Measurements from ENCODE around the gene FLNB.

The FLNB gene

GRCh38 chr3:58153371-58153770, 145.1 kb downstream of the FLNB start:
- no peaks in the 10 kb centered on the region for H3K4me1 ChIP-seq (ENCODE audit: control insufficient read depth, insufficient read depth, low read length)
- TF ChIP-seq KLF10 (tag by site-specific recombination; IDR thresholded peaks at IDR 0.05) (no peak), SCRT1 (tag by site-specific recombination; IDR thresholded peaks at IDR 0.05; ENCODE audit: borderline replicate concordance) (no peak), ZNF555 (tag by site-specific recombination; conservative IDR thresholded peaks at IDR 0.05) (no peak), ZSCAN16 (tag by site-specific recombination; IDR thresholded peaks at IDR 0.05) (no peak), ZEB2 (tag by site-specific recombination; IDR thresholded peaks at IDR 0.05) (no peak), ZNF138 (tag by site-specific recombination; IDR thresholded peaks at IDR 0.05; ENCODE audit: borderline replicate concordance) (no peak), ZNF513 (tag by site-specific recombination; IDR thresholded peaks at IDR 0.05) (no peak), PRDM6 (tag by site-specific recombination; IDR thresholded peaks at IDR 0.05) (no peak), ZNF239 (tag by site-specific recombination; IDR thresholded peaks at IDR 0.05) (no peak), ZNF37A (tag by site-specific recombination; IDR thresholded peaks at IDR 0.05) (no peak), ZNF202 (tag by site-specific recombination; IDR thresholded peaks at IDR 0.05; ENCODE audit: borderline replicate concordance) (no peak), WT1 (tag by site-specific recombination; IDR thresholded peaks at IDR 0.05) (no peak), ZNF664 (tag by site-specific recombination; IDR thresholded peaks at IDR 0.05) (no peak), ZNF184 (tag by site-specific recombination; IDR thresholded peaks at IDR 0.05) (no peak), HOXA7 (CRISPR knock-in tag; IDR thresholded peaks at IDR 0.05; ENCODE audit: borderline replicate concordance) (no peak), ZNF629 (tag by site-specific recombination; IDR thresholded peaks at IDR 0.05) (no peak), ZNF707 (tag by site-specific recombination; IDR thresholded peaks at IDR 0.05) (no peak), ZNF350 (tag by site-specific recombination; IDR thresholded peaks at IDR 0.05) (no peak)
- ChIA-PET POLR2A (no interaction called here), CTCF (no interaction called here)
- H3K36me3 ChIP-seq (ENCODE audit: control insufficient read depth in 2 of 2, insufficient read depth in 1 of 2, low read length in 2 of 2), result peaks cover 0 to 88% of the 10 kb centered on the region in 2 experiments; a peak in 1 of 3 replicates
- no peak overlapping the region for H3K27ac ChIP-seq (ENCODE audit: extremely low read depth, low read depth, low read length)
- H3K9me3 ChIP-seq (ENCODE audit: control insufficient read depth, insufficient read depth, low read depth, low read length), result no peaks in the 10 kb centered on the region
- H3K4me3 ChIP-seq (ENCODE audit: low read depth, low read length), result no peak overlapping the region

GRCh38 chr3:58154626-58155449, 146.6 kb downstream of the FLNB start:
- Histone ChIP-seq H3K9me3 (ENCODE audit: control insufficient read depth, insufficient read depth, low read depth, low read length) (no peaks in the 10 kb centered on the region), H3K4me3 (ENCODE audit: low read depth, low read length) (no peak overlapping the region), H3K4me1 (ENCODE audit: control insufficient read depth, insufficient read depth, low read length) (no peaks in the 10 kb centered on the region), H3K36me3 (ENCODE audit: control insufficient read depth in 2 of 2, insufficient read depth in 1 of 2, low read length in 2 of 2) (peaks cover 0 to 88% of the 10 kb centered on the region in 2 experiments; a peak in 1 of 3 replicates), H3K27ac (ENCODE audit: extremely low read depth, low read depth, low read length) (no peak overlapping the region)
- ChIA-PET CTCF (interaction anchor here (0.6 to 1.7 kb wide), 2 partner anchors 13 to 543 kb away, joined by 3 to 4 read pairs; no protein-coding TSS in a partner anchor), POLR2A (no interaction called here)
- TF ChIP-seq CTCF (tag by site-specific recombination; IDR thresholded peaks at IDR 0.05), result no peak

Measured in HEK293 (cell line).